ENCODE data around the gene ID1. TPM values are rescaled to one million over a fixed set of nuclear protein-coding genes. Genes with fewer than 3 reads are reported as not detected.
A peak's percentile ranks its signal among the peaks of the same experiment; 100 is the strongest.

ID1 gene
- total and polyA plus RNA-seq, 2 of the 13 experiments (the other 11 are each of a cell fraction or from before 2014, with no cell fraction given) = 320 to 419 TPM

GRCh38 chr20:31567380-31567720 is 37.7 kb upstream of the ID1 start:
- ATAC-seq (no peak), DNase-seq (ENCODE audit: low spot score) (no peak), FAIRE-seq (no peak)
- H3K36me3 ChIP-seq (replicated peaks in 1 of 2; ENCODE audit: control insufficient read depth in 1 of 2, insufficient read depth in 2 of 2, low read length in 2 of 2) = peaks cover 37 to 51% of the 10 kb centered on the region in 2 experiments
- no peak overlapping the region for H3K9ac ChIP-seq (ENCODE audit: insufficient read depth, low read depth, low read length)
- H3K27me3 ChIP-seq (ENCODE audit: control insufficient read depth in 1 of 2, insufficient read depth in 2 of 2, low read length in 2 of 2) = no peaks in the 10 kb centered on the region
- H3K4me1 ChIP-seq (ENCODE audit: insufficient read depth, low read length) = peaks cover 55% of the 10 kb centered on the region
- peaks cover 4% of the 10 kb centered on the region for H3K79me2 ChIP-seq (ENCODE audit: insufficient read depth, low read length)
- no peak overlapping the region for H3K4me3 ChIP-seq (replicated peaks in 1 of 3; ENCODE audit: insufficient read depth in 1 of 3, low read depth in 2 of 3, low read length in 3 of 3)
- H3K9me3 ChIP-seq (ENCODE audit: low read length) = no peaks in the 10 kb centered on the region
- intact Hi-C loops (cut with micrococcal nuclease; ENCODE audit: unreplicated experiment) = no loop called here
- ChIA-PET POLR2A (interaction anchor here (1.2 to 16.4 kb wide), 5 partner anchors 10 to 54 kb away, joined by 3 to 1427 read pairs (median 6); partner anchors contain the start of gene ID1), CTCF (ENCODE audit: low intra/inter-chr PET ratio, low total read pairs) (interaction anchor here (7.7 kb wide), 1 partner anchor 45 kb away, joined by 335 read pairs; no protein-coding TSS in a partner anchor)
- BruUV-seq (replicated peaks) = no TSS peak
- no peak overlapping the region for H2AFZ ChIP-seq (ENCODE audit: low read length)
- in situ Hi-C loops (cut with HindIII; ENCODE audit: extremely low pct_ligation_motif_present, low pct_unique_long_range_greater_than_20kb) = loop anchor here (10.0 kb wide), 1 partner anchor 157 kb away; the partner anchor contains the start of gene BCL2L1
- H4K20me1 ChIP-seq (ENCODE audit: insufficient read depth, low read length) = no peaks in the 10 kb centered on the region
- no peak overlapping the region for H3K4me2 ChIP-seq (ENCODE audit: low read depth, low read length)
- H3K27ac ChIP-seq (ENCODE audit: extremely low read length, insufficient read depth, low read length) = no peak overlapping the region
- no peak for TF ChIP-seq ZNF451 (CRISPR knock-in tag; IDR thresholded peaks at IDR 0.05)
- TF ChIP-seq RBM22 (optimal IDR thresholded peaks at IDR 0.05; ENCODE audit: low read length) = peak; percentile 74
- no peak for TF ChIP-seq ZNF850 (CRISPR knock-in tag; conservative IDR thresholded peaks at IDR 0.05)
- no peak for TF ChIP-seq STAG1 (CRISPR knock-in tag; IDR thresholded peaks at IDR 0.05)
- no peak for TF ChIP-seq ATF6 (CRISPR knock-in tag; conservative IDR thresholded peaks at IDR 0.05)

- H3K4me2 ChIP-seq (ENCODE audit: low read depth, low read length) = no peak overlapping the region
- peak; percentile 17; the same call in 1 of the 2 replicates for TF ChIP-seq POLR2AphosphoS5 (IDR thresholded peaks at IDR 0.05; ENCODE audit: low read depth, low read length)
- peak; percentile 32; the same call in 1 of the 2 replicates for TF ChIP-seq ZNF768 (CRISPR knock-in tag; IDR thresholded peaks at IDR 0.05)
- no peak for TF ChIP-seq MBD4 (IDR thresholded peaks at IDR 0.05; ENCODE audit: borderline replicate concordance, low read length)
- TF ChIP-seq MXD3 (CRISPR knock-in tag; IDR thresholded peaks at IDR 0.05) = 0 out of 2 replicates have a peak, but pooled peaks have one; percentile 33
- TF ChIP-seq HNRNPL (IDR thresholded peaks at IDR 0.05; ENCODE audit: low read depth, low read length) = peak; percentile 79; the same call in 1 of the 2 replicates
- no peak for TF ChIP-seq ZFP37 (CRISPR knock-in tag; IDR thresholded peaks at IDR 0.05; ENCODE audit: borderline replicate concordance)
Measured at GRCh38 chr20:31568041-31568731, 36.9 kb upstream of the ID1 start.

More at GRCh38 chr20:31568041-31568731, 36.9 kb upstream of the ID1 start:
- Histone ChIP-seq H3K9ac (ENCODE audit: insufficient read depth, low read depth, low read length) (no peak overlapping the region), H2AFZ (ENCODE audit: low read length) (no peak overlapping the region), H3K4me1 (ENCODE audit: insufficient read depth, low read length) (peaks cover 50% of the 10 kb centered on the region), H3K4me3 (replicated peaks in 1 of 3; ENCODE audit: insufficient read depth in 1 of 3, low read depth in 2 of 3, low read length in 3 of 3) (no peak overlapping the region), H3K9me3 (ENCODE audit: low read length) (no peaks in the 10 kb centered on the region), H3K36me3 (replicated peaks in 1 of 2; ENCODE audit: control insufficient read depth in 1 of 2, insufficient read depth in 2 of 2, low read length in 2 of 2) (peaks cover 33 to 45% of the 10 kb centered on the region in 2 experiments), H3K27ac (ENCODE audit: extremely low read length, insufficient read depth, low read length) (peak overlapping the region; percentile 57), H4K20me1 (ENCODE audit: insufficient read depth, low read length) (no peaks in the 10 kb centered on the region), H3K79me2 (ENCODE audit: insufficient read depth, low read length) (peaks cover 4% of the 10 kb centered on the region), H3K27me3 (ENCODE audit: control insufficient read depth in 1 of 2, insufficient read depth in 2 of 2, low read length in 2 of 2) (no peaks in the 10 kb centered on the region)
- ChIA-PET CTCF (ENCODE audit: low intra/inter-chr PET ratio, low total read pairs) (interaction anchor here (1.8 to 7.7 kb wide), 3 partner anchors 8 to 44 kb away, joined by 11 to 335 read pairs (median 18); no protein-coding TSS in a partner anchor), POLR2A (interaction anchor here (1.0 to 16.4 kb wide), 8 partner anchors 10 to 53 kb away, joined by 3 to 1427 read pairs (median 4); partner anchors contain the start of gene ID1)
- in situ Hi-C loops (cut with HindIII; ENCODE audit: extremely low pct_ligation_motif_present, low pct_unique_long_range_greater_than_20kb) (loop anchor here (10.0 kb wide), 1 partner anchor 157 kb away; the partner anchor contains the start of gene BCL2L1), intact Hi-C loops (cut with micrococcal nuclease; ENCODE audit: unreplicated experiment) (no loop called here)
- FAIRE-seq (no peak), DNase-seq (ENCODE audit: low spot score) (no peak), ATAC-seq (no peak)
- 94% methylated on average over 21 of the region's 21 CpGs for WGBS (ENCODE audit: low lambda C conversion rate)
- no TSS peak for BruUV-seq (replicated peaks)

Data from HepG2 (cell line).